ENCODE results near the gene IKZF1.

DNA sequence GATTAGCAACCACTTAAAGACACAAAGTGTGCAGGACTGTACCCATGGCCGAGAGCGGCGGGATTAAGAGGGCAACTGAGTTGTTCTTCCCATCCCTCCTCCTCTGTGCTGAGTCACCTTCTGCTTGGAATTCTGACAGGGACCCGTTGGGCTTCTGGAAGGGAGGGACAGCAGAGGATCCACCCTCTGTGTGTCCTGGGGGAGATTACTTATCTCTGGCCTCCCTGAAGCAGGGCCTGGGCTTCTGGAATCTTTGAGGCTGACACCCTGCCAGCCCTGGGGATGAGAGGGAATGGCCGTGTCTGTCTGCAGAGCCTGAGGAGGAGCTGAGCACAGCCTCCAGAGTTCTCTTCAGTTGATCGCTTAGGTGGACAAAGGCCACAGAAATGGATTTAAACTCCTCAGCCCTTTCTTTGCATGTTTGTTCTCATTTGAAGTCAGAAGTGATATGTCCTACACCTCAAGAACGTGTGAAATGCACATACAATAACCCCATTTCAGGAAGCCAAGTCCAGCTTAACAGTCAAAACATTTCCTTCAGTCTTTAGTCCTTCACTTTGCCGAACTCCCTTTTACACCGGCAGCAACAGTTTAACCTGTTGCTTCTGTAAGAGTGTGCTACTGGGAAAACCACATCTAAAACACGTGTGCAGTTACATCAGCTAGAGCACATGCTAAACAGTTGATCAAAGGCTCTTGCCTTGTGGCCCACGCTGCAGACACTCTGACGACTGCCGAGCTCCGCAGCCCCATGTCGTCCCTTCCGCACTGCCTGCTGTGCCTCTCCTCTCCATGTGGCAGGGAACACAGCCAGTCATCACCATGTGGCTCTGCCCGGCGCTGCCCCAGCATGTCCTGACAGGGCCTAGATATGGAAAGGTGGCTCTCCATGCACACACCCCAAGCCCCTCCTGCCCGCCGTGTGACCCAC lies 55.7 kb downstream of the IKZF1 start:
- no peak for TF ChIP-seq MAX (IDR thresholded peaks at IDR 0.05)
- no peak for TF ChIP-seq POLR2A (IDR thresholded peaks at IDR 0.05; ENCODE audit: borderline replicate concordance, extremely low read depth, insufficient read depth, insufficient read length)
- TF ChIP-seq SP1 (IDR thresholded peaks at IDR 0.05; ENCODE audit: low read depth) = no peak
- no peak for TF ChIP-seq CTCF (IDR thresholded peaks at IDR 0.05 in 2 of 3, conservative IDR thresholded peaks at IDR 0.05 in 1 of 3; ENCODE audit: borderline replicate concordance in 1 of 3, insufficient read depth in 1 of 3, low read depth in 2 of 3, low read length in 2 of 3)
- TF ChIP-seq FOSL1 (IDR thresholded peaks at IDR 0.05; ENCODE audit: low read depth) = no peak
- TF ChIP-seq, protein P1, sequence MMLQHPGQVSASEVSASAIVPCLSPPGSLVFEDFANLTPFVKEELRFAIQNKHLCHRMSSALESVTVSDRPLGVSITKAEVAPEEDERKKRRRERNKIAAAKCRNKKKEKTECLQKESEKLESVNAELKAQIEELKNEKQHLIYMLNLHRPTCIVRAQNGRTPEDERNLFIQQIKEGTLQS (IDR thresholded peaks at IDR 0.05) = no peak
- TF ChIP-seq TCF7L2 (IDR thresholded peaks at IDR 0.05; ENCODE audit: borderline replicate concordance, extremely low read depth, insufficient read depth, insufficient read length) = no peak
- TF ChIP-seq EZH2 (IDR thresholded peaks at IDR 0.05) = no peak
- no peak for TF ChIP-seq CEBPB (IDR thresholded peaks at IDR 0.05; ENCODE audit: low read depth)
- no peak for TF ChIP-seq POLR2AphosphoS5 (IDR thresholded peaks at IDR 0.05; ENCODE audit: low read depth, low read length)
- TF ChIP-seq, protein P2, sequence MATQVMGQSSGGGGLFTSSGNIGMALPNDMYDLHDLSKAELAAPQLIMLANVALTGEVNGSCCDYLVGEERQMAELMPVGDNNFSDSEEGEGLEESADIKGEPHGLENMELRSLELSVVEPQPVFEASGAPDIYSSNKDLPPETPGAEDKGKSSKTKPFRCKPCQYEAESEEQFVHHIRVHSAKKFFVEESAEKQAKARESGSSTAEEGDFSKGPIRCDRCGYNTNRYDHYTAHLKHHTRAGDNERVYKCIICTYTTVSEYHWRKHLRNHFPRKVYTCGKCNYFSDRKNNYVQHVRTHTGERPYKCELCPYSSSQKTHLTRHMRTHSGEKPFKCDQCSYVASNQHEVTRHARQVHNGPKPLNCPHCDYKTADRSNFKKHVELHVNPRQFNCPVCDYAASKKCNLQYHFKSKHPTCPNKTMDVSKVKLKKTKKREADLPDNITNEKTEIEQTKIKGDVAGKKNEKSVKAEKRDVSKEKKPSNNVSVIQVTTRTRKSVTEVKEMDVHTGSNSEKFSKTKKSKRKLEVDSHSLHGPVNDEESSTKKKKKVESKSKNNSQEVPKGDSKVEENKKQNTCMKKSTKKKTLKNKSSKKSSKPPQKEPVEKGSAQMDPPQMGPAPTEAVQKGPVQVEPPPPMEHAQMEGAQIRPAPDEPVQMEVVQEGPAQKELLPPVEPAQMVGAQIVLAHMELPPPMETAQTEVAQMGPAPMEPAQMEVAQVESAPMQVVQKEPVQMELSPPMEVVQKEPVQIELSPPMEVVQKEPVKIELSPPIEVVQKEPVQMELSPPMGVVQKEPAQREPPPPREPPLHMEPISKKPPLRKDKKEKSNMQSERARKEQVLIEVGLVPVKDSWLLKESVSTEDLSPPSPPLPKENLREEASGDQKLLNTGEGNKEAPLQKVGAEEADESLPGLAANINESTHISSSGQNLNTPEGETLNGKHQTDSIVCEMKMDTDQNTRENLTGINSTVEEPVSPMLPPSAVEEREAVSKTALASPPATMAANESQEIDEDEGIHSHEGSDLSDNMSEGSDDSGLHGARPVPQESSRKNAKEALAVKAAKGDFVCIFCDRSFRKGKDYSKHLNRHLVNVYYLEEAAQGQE (IDR thresholded peaks at IDR 0.05; ENCODE audit: low read depth) = no peak
- TF ChIP-seq ELF1 (IDR thresholded peaks at IDR 0.05; ENCODE audit: borderline replicate concordance, low read depth) = no peak
